Esophagus muscularis mucosa (tissue), 4 donors: ENCODE results near the gene BMP2. TPM values are rescaled to one million over a fixed set of nuclear protein-coding genes. Genes with fewer than 3 reads are reported as not detected.

ENCODE experiments used
- DNase-seq: peaks from one replicate; pipeline ENCODE4 v3.0.0-alpha.2; 2017; ENCODE audit errors: extremely low spot score
- H3K27ac ChIP-seq, 4 donors: fragments of 200-600 bp; sonication (generic); replicated peaks in 1 of 4; 1 replicate in 3 of 4; 2 replicates in 1 of 4; pipeline ENCODE4 v1.5.1; 2016 to 2019; ENCODE audit warnings: mild to moderate bottlenecking in 1 of 4
- H3K27me3 ChIP-seq, 4 donors: fragments of 200-600 bp; sonication (generic); one replicate each; pipeline versions ENCODE4 v1.5.1 to v1.6.0; 2016 to 2019
- H3K36me3 ChIP-seq, 4 donors: fragments of 200-600 bp; sonication (generic); one replicate each; pipeline ENCODE4 v1.5.1; 2016 to 2019
- H3K4me1 ChIP-seq, 4 donors: fragments of 200-600 bp; sonication (generic); one replicate each; pipeline ENCODE4 v1.5.1; 2016 to 2019
- H3K4me3 ChIP-seq, 4 donors: fragments of 200-600 bp; sonication (generic); 1 replicate in 2 of 4; 2 replicates in 2 of 4; pipeline ENCODE4 v1.5.1; 2016 to 2019; ENCODE audit warnings: mild to moderate bottlenecking in 4 of 4, moderate library complexity in 1 of 4
- H3K9me3 ChIP-seq, 4 donors: fragments of 200-600 bp; sonication (generic); 1 replicate in 3 of 4; 2 replicates in 1 of 4; pipeline ENCODE4 v1.5.1; 2016 to 2019
- CTCF ChIP-seq, 3 experiments: fragments of 200-600 bp in 2 of 3; fragments of 450-650 bp in 1 of 3; sonication (generic) in 2 of 3; IDR thresholded peaks; one replicate each; pipeline ENCODE4 v1.5.1; 2017 to 2019; ENCODE audit warnings: antibody characterized with exemption in 3 of 3, mild to moderate bottlenecking in 2 of 3, moderate library complexity in 1 of 3
- EP300 ChIP-seq: sonication (generic); formaldehyde crosslinking; IDR thresholded peaks from one replicate; pipeline ENCODE4 v1.6.1; 2017; ENCODE audit warnings: antibody characterized with exemption
- POLR2A ChIP-seq: fragments of 450-650 bp; IDR thresholded peaks from one replicate; pipeline ENCODE4 v1.6.1; 2017; ENCODE audit warnings: antibody characterized with exemption, moderate library complexity, mild to moderate bottlenecking, low read depth
- POLR2AphosphoS5 ChIP-seq, 2 donors: sonication (generic); formaldehyde crosslinking; IDR thresholded peaks; one replicate each; pipeline ENCODE4 v1.6.1; 2017; ENCODE audit warnings: antibody characterized with exemption in 2 of 2
- WGBS: methylation state at CpG from one replicate; pipeline ENCODE4 v1.1.5; 2018; 5-methylcytosine and 5-hydroxymethylcytosine counted together
- intact Hi-C: fragments of 100-400 bp; cut with DNase I; formaldehyde crosslinking; loops from one replicate; pipeline ENCODE4 v1.15.1; 2023
- total RNA-seq, 4 donors: library from RNA; depleted of rRNA; stranded (reverse); fragments of >200 nt; gene quantifications; one replicate each; pipeline versions ENCODE4 v1.1.0 to v1.2.1, GENCODE V29; 2016

Gene BMP2
- total RNA-seq, result 1 to 10 TPM; 5.8 to 8.6 (median 7.2) TPM

GRCh38 chr20:6767536-6768227 is at the start of gene BMP2:
Gene BMP2 (plus strand): TSS chr20:6767686. CDS start chr20:6770127, 2,441 bp downstream.
- WGBS, result no CpG with 5 or more reads among the region's 112 CpGs
- H3K27ac ChIP-seq, result peak within 1 kb of the TSS; percentile 57 to 79 (median 70)
- H3K36me3 ChIP-seq, result no peaks in the 10 kb centered on the region
- peaks cover 15 to 39% (median 31%) of the 10 kb centered on the region in 4 donors for H3K4me1 ChIP-seq
- H3K9me3 ChIP-seq, result no peaks in the 10 kb centered on the region
- H3K4me3 ChIP-seq, result peak within 1 kb of the TSS; percentile 66 to 78 (median 76)
- H3K27me3 ChIP-seq, result peaks cover 0 to 11% (median 8%) of the 10 kb centered on the region in 4 donors
- no peak for DNase-seq
- TF ChIP-seq CTCF (IDR thresholded peaks at IDR 0.05) (no peak), EP300 (no peak), POLR2A (no peak), POLR2AphosphoS5 (IDR thresholded peaks at IDR 0.05) (no peak)
- intact Hi-C loops, result loop anchor here (5.0 kb wide), 1 partner anchor 1090 kb away; no protein-coding TSS in a partner anchor

GRCh38 chr20:6718662-6719368 is 48.7 kb upstream of the BMP2 start:
- Histone ChIP-seq H3K4me3 (no peak overlapping the region), H3K9me3 (no peaks in the 10 kb centered on the region), H3K36me3 (no peaks in the 10 kb centered on the region), H3K27ac (no peak overlapping the region), H3K27me3 (no peaks in the 10 kb centered on the region), H3K4me1 (no peaks in the 10 kb centered on the region)
- 51% methylated on average over 7 of the region's 7 CpGs for WGBS
- TF ChIP-seq CTCF (IDR thresholded peaks at IDR 0.05) (no peak), EP300 (no peak), POLR2A (no peak), POLR2AphosphoS5 (IDR thresholded peaks at IDR 0.05) (no peak)
- DNase-seq, result no peak
- intact Hi-C loops, result no loop called here

- intact Hi-C loops, result no loop called here
- TF ChIP-seq POLR2AphosphoS5 (IDR thresholded peaks at IDR 0.05) (no peak), POLR2A (no peak), EP300 (no peak), CTCF (IDR thresholded peaks at IDR 0.05) (no peak)
- H3K36me3 ChIP-seq, result no peaks in the 10 kb centered on the region
- no peak for DNase-seq
- H3K4me1 ChIP-seq, result no peaks in the 10 kb centered on the region
- WGBS, result 84% methylated on average over 4 of the region's 4 CpGs
- no peak overlapping the region for H3K4me3 ChIP-seq
- H3K9me3 ChIP-seq, result no peaks in the 10 kb centered on the region
- no peaks in the 10 kb centered on the region for H3K27me3 ChIP-seq
- H3K27ac ChIP-seq, result no peak overlapping the region
Measured at GRCh38 chr20:6719369-6719721, 48.1 kb upstream of the BMP2 start.

- Histone ChIP-seq H3K4me3 (no peak overlapping the region), H3K36me3 (no peaks in the 10 kb centered on the region), H3K27ac (no peak overlapping the region), H3K4me1 (no peaks in the 10 kb centered on the region), H3K27me3 (no peaks in the 10 kb centered on the region), H3K9me3 (no peaks in the 10 kb centered on the region)
- intact Hi-C loops, result no loop called here
- no peak for TF ChIP-seq EP300
- WGBS, result 17% methylated on average over 1 of the region's 1 CpG
- DNase-seq, result no peak
Measured at GRCh38 chr20:6726761-6727160, 40.7 kb upstream of the BMP2 start.

- Histone ChIP-seq H3K9me3 (peaks cover 0 to 12% (median 0%) of the 10 kb centered on the region in 4 donors), H3K36me3 (no peaks in the 10 kb centered on the region), H3K4me1 (peaks cover 0 to under 1% (median 0%) of the 10 kb centered on the region in 4 donors), H3K27ac (peak overlapping the region in 1 of 4 donors; percentile 59), H3K27me3 (no peaks in the 10 kb centered on the region), H3K4me3 (no peak overlapping the region)
- 76% methylated on average over 9 of the region's 9 CpGs for WGBS
- TF ChIP-seq POLR2AphosphoS5 (IDR thresholded peaks at IDR 0.05), result no peak
- TF ChIP-seq EP300, result no peak
- no peak for TF ChIP-seq POLR2A
- TF ChIP-seq CTCF (IDR thresholded peaks at IDR 0.05), result no peak
- intact Hi-C loops, result no loop called here
- no peak for DNase-seq
Measured at GRCh38 chr20:6730672-6731328, 36.7 kb upstream of the BMP2 start.
